Activated naive CD8-positive, alpha-beta T cell (primary cell): Measurements from ENCODE around the gene SLC37A2.

ENCODE experiments used
- H3K27ac Mint-ChIP-seq: one replicate; pipeline ENCODE4 v1.8.0; 2021; ENCODE audit warnings: mixed read lengths
- H3K27me3 Mint-ChIP-seq: one replicate; pipeline ENCODE4 v1.8.0; 2021; ENCODE audit warnings: mixed read lengths
- H3K36me3 Mint-ChIP-seq: one replicate; pipeline ENCODE4 v1.8.0; 2021; ENCODE audit warnings: mixed read lengths
- H3K4me1 Mint-ChIP-seq: one replicate; pipeline ENCODE4 v1.8.0; 2021; ENCODE audit warnings: low read depth, mixed read lengths
- H3K4me3 Mint-ChIP-seq: one replicate; pipeline ENCODE4 v1.8.0; 2021; ENCODE audit warnings: mild to moderate bottlenecking, mixed read lengths
- H3K9me3 Mint-ChIP-seq: one replicate; pipeline ENCODE4 v1.8.0; 2021; ENCODE audit warnings: low read depth, mixed read lengths

Gene SLC37A2

GRCh38 chr11:125129316-125129993, 66.3 kb downstream of the SLC37A2 start:
- Mint-ChIP-seq H3K4me1 (no peaks in the 10 kb centered on the region), H3K27ac (no peak overlapping the region), H3K4me3 (no peak overlapping the region), H3K27me3 (peaks cover 23% of the 10 kb centered on the region), H3K36me3 (no peaks in the 10 kb centered on the region), H3K9me3 (no peaks in the 10 kb centered on the region)

GRCh38 chr11:125132071-125132470, 69.0 kb downstream of the SLC37A2 start:
- Mint-ChIP-seq H3K9me3 (no peaks in the 10 kb centered on the region), H3K27ac (no peak overlapping the region), H3K27me3 (peaks cover 25% of the 10 kb centered on the region), H3K36me3 (no peaks in the 10 kb centered on the region), H3K4me1 (no peaks in the 10 kb centered on the region), H3K4me3 (no peak overlapping the region)

GRCh38 chr11:125132596-125132995, 69.5 kb downstream of the SLC37A2 start:
- Mint-ChIP-seq H3K4me1 (no peaks in the 10 kb centered on the region), H3K4me3 (no peak overlapping the region), H3K9me3 (no peaks in the 10 kb centered on the region), H3K27me3 (peaks cover 25% of the 10 kb centered on the region), H3K36me3 (no peaks in the 10 kb centered on the region), H3K27ac (no peak overlapping the region)

- Mint-ChIP-seq H3K4me3 (no peak overlapping the region), H3K27me3 (peaks cover 20% of the 10 kb centered on the region), H3K36me3 (no peaks in the 10 kb centered on the region)
These were observed 72.9 kb downstream of the SLC37A2 start for GRCh38 chr11:125136001-125136400.

GRCh38 chr11:125138966-125139365, 75.9 kb downstream of the SLC37A2 start:
- Mint-ChIP-seq H3K4me1 (peaks cover 4% of the 10 kb centered on the region), H3K27ac (no peak overlapping the region), H3K4me3 (no peak overlapping the region), H3K36me3 (no peaks in the 10 kb centered on the region), H3K27me3 (peaks cover 19% of the 10 kb centered on the region), H3K9me3 (no peaks in the 10 kb centered on the region)

More at GRCh38 chr11:125136001-125136400, 72.9 kb downstream of the SLC37A2 start:
- Mint-ChIP-seq H3K4me1 (no peaks in the 10 kb centered on the region), H3K9me3 (no peaks in the 10 kb centered on the region), H3K27ac (no peak overlapping the region)

- Mint-ChIP-seq H3K4me1 (peaks cover 4% of the 10 kb centered on the region), H3K9me3 (no peaks in the 10 kb centered on the region), H3K36me3 (no peaks in the 10 kb centered on the region), H3K4me3 (no peak overlapping the region), H3K27ac (no peak overlapping the region), H3K27me3 (peaks cover 21% of the 10 kb centered on the region)
These were observed 76.7 kb downstream of the SLC37A2 start for GRCh38 chr11:125139778-125140177.
